AG08395 (cell line): ENCODE results near the gene AHSA1.

Experiments
- DNase-seq: peaks from one replicate; pipeline ENCODE4 v3.0.0; 2012; ENCODE audit warnings: mixed read lengths, low spot score

The AHSA1 gene

GRCh38 chr14:77509366-77509765, 51.5 kb downstream of the AHSA1 start:
- DNase-seq, result no peak

- no peak for DNase-seq
Observed at GRCh38 chr14:77511486-77512162, 53.7 kb downstream of the AHSA1 start.

- no peak for DNase-seq
Observed at GRCh38 chr14:77516126-77516525, 58.2 kb downstream of the AHSA1 start.
